GM12872 (cell line): ENCODE measurements around the gene KRT76.

Experiments used
- CTCF ChIP-seq: IDR thresholded peaks from 3 replicates; pipeline ENCODE4 v1.5.1; 2011; ENCODE audit warnings: low read depth, mild to moderate bottlenecking, low read length, moderate library complexity; ENCODE audit not compliant: insufficient read depth

Gene KRT76

GRCh38 chr12:52720365-52720886 lies 56.7 kb downstream of the KRT76 start:
- no peak for TF ChIP-seq CTCF
